GM21529 (cell line): Measurements from ENCODE around the gene FILIP1L.
"Not testable (repeated sequence)": the region's sequence is repeated elsewhere in the genome, so short reads cannot be mapped to it uniquely, and the experiment has no call there.

Source experiments
- ATAC-seq: cut with Tn5 transposase; IDR thresholded peaks from one replicate; pipeline ENCODE4 v1.9.1; 2021; ENCODE audit not compliant: unreplicated experiment

Gene FILIP1L

GRCh38 chr3:100099621-100100020, 14.7 kb downstream of the FILIP1L start:
- ATAC-seq = no peak

- no peak for ATAC-seq
Measured at GRCh38 chr3:100098784-100099070, 15.6 kb downstream of the FILIP1L start.

- no peak for ATAC-seq
Measured at GRCh38 chr3:100097919-100098783, 16.1 kb downstream of the FILIP1L start.

- ATAC-seq = no peak
Measured at GRCh38 chr3:100096866-100097265, 17.4 kb downstream of the FILIP1L start.

- not testable (repeated sequence) for ATAC-seq
Measured at GRCh38 chr3:100096286-100096685, 18.0 kb downstream of the FILIP1L start.

GRCh38 chr3:100093831-100094230, 20.5 kb downstream of the FILIP1L start:
- no peak for ATAC-seq

- no peak for ATAC-seq
Measured at GRCh38 chr3:100090669-100091005, 23.7 kb downstream of the FILIP1L start.

GRCh38 chr3:100089812-100090668, 24.3 kb downstream of the FILIP1L start:
- ATAC-seq = peak; percentile 63

- no peak for ATAC-seq
Measured at GRCh38 chr3:100088735-100089368, 25.4 kb downstream of the FILIP1L start.

- peak; percentile 95 for ATAC-seq
Measured at GRCh38 chr3:100087198-100087597, 27.1 kb downstream of the FILIP1L start.

GRCh38 chr3:100086401-100086800, 27.9 kb downstream of the FILIP1L start:
- ATAC-seq = no peak

- no peak for ATAC-seq
Measured at GRCh38 chr3:100084100-100084806, 30.0 kb downstream of the FILIP1L start.

GRCh38 chr3:100083209-100083608, 31.1 kb downstream of the FILIP1L start:
- ATAC-seq = no peak

- ATAC-seq = no peak
Measured at GRCh38 chr3:100082714-100083113, 31.6 kb downstream of the FILIP1L start.

- ATAC-seq = no peak
Measured at GRCh38 chr3:100081986-100082692, 32.2 kb downstream of the FILIP1L start.

GRCh38 chr3:100081311-100081710, 33.0 kb downstream of the FILIP1L start:
- ATAC-seq = no peak

- no peak for ATAC-seq
Measured at GRCh38 chr3:100080573-100080972, 33.7 kb downstream of the FILIP1L start.

GRCh38 chr3:100079328-100079727, 35.0 kb downstream of the FILIP1L start:
- ATAC-seq = no peak

GRCh38 chr3:100076731-100077529, 37.4 kb downstream of the FILIP1L start:
- ATAC-seq = no peak
